KG1 (cell line): Measurements from ENCODE around the gene TDP1.
A peak's percentile ranks its signal among the peaks of the same experiment; 100 is the strongest.
"Not testable (repeated sequence)": the region's sequence is repeated elsewhere in the genome, so short reads cannot be mapped to it uniquely, and the experiment has no call there.

Experiments used
- DNase-seq: peaks from one replicate; lab custom pipeline; 2025; lab: John Stamatoyannopoulos, UW

Gene TDP1

DNA sequence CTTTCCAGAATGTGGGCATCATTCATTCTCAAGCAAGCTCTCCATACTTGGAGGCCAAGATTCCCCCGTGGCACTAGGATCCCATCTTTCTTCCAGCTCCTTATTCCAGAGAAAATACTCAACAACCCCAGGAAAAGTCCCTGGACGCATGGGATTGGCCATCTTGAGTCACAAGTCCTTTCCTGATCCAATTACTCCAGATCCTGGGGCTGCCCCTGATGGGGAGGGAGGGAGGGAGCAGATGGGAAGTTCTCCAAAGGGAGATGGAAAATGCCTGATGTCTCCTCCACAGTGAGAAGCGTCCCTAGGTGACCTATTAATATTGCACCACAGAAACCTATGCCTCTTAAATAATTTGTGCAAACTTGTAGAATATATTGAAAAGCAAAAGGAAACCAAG is 93.7 kb downstream of the TDP1 start:
- no peak for DNase-seq

DNA sequence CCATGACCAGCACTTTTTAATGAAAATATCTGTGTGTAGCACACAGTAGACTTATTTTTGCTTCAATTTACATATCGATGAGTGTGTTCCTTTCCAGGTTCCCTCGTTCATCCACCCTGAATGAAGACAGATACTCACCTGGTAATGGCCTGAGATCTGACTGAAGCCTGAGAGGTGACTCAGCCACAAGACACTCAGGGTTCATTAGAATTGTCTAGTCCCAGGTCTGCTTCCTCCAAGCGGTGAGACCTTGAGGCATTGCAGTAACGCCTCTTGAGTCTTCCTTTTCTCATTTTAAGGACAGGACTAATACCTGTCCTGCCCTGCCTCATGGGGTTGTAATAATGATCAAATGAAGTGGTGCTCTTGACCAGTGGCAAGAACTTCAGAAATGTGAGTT is 94.5 kb downstream of the TDP1 start:
- DNase-seq: no peak

DNA sequence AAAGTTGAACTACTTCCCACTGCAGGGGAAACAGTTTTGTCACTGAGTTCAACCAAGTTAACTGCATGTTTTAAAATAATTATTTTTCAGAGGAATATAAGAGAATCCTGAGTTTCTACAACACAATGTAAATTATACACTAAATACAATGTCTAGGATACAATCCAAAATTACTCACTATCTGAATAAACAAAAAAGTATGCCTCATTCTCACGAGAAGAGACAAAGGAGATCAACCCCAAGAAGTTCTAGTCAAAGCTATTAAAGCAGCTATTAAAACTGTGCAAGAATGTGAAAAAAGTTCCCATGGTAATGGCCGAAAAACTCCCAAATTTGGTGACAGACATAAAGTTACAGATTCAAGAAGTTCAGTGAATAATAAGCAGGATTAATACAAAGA is 97.3 kb downstream of the TDP1 start:
- no peak for DNase-seq

DNA sequence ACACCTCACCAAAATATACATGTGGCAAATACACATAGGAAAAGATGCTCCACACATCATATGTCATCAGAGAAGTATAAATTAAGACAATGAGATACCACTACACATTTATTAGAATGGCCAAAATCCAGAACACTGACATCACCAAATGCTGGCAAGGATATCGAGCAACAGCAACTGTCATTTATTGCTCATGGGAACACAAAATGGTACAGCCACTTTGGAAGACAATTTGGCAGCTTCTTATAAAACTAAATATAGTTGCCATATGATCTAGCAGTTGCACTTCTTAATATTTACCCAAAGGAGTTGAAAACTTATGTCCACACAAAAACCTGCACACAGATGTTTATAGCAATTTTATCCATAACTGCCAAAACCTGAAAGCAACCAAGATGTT is 99.1 kb downstream of the TDP1 start:
- DNase-seq: no peak

DNA sequence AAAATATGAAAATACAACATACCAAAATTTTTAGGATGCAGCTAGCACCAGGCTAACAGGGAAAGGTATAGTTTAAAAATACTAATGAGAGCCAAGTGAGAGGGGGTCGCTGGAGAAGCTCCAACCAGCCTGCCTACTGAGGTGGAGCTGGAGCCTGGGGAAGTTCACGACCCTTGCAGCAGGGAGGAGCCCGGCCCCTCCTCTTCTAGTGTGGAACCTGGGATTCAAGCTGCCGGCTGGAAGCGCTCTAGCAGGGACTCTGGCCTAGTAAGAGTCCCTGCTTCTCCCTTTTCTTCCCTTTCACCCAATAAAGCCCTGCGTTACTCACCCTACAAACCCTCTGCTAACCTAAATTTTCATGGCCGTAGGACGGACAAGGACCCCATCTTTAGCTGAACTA is 101.1 kb downstream of the TDP1 start:
- no peak for DNase-seq

DNA sequence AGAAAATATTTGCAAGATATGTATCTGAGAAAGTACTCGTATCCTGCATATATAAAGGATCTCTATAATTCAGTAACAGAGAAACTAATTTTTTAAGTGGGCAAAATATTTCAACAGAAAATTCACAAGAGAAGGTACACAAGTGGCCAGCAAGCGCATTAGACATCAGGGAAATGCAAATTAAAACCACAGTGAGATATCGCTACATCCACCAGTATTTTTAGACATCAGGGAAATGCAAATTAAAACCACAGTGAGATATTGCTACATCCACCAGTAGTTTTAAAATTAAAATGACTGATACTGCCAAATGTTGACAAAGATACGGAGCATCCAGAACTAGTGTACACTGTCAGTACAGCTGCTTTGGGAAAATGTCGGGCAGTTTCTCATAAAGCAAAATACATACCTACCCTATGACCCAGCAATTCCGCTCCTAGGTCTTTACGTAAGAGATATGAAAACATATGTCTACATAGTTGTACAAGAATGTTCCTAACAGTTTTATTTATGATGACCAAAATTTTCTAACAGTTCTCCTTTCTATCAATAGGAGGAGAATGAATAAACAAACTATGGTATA is 103.2 kb downstream of the TDP1 start:
- no peak for DNase-seq

DNA sequence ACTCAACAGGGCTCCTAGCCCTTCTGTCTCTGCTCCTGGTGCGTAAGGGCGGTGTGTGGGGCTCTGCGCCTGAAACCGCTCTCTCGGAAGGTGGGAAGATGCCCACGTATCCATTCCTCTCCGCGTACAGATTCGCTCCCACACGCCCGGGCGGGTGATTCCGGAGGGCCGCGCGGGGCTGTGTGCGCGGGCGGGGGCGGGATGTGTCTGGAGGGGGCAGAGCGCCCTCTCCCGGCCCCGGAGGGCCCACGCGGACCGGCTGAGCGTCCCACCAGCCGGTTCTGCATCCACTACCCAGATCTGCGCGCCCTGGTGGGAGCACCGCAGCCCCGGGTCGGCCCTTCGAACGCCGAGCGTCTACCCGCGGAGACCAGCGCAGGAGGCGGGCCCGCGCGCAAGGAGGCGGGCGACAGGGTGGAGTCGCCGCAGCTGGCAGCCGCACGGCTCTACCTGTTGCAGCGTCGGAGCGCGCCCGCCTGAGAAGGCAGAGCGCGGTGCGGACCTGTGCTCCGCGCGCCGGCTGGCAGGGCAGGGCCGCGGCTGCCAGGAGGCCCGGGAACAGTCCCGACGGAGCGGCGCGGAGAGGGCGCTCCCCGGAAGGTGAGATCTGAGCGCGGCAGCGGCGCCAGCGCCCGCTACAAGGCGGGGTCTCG is 104.7 kb downstream of the TDP1 start:
- peak; percentile 38 for DNase-seq

DNA sequence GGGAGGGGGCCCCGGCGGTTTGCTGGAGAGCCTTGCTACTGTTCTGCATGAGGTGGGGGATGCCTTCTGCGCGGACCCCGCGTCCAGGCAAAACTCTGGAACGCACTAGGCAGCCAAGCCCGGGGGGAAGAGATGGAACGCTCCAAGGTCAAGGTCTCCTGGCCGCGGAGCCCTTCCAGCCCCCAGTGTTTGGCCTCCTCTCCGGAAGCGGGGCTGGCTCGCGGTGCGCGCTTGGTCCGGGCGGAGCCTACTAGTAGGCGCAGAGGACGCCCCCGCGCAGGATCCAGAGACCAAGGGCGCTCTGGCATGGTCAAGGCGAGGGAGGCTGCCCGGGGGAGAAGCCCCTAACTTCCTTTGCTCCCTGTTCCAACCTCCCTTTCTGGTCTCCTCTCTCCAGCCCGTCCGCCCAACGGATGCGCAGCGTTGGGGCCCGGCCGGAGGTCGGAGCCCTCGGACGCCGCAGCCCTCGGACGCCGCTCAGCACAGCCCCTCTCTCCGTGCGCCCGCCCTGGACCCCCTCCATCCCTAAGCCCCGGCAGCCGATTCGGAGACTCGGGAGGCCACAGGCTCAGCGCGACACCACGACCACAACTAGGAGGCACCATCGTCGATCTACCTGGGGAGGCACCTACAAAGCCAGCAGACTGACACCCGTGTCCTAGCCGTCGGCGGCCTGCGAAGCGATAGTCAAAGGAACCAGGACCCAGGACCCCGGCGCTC is 105.4 kb downstream of the TDP1 start:
- no peak for DNase-seq

DNA sequence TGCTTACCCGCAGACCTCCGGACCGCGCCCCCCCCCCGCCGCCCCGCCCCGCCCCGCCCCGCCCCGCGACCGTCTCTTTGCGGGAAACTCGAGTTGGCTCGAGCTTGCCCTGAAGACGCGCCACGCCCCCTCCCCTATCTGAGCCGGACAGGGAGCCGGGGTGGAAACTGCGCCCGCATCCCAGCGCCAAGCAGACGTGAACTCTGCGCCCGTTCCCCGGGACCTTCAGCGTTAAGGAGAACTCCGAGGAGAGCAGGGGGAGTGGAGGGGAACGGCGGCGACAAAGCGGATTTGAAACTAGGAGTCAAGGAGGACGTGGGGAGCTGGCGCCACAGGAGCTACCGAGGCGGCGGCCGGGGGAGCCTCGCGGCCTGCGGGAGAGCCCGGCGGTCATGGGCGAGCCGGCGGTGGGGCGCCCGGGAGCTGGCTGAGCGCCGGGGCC is 106.0 kb downstream of the TDP1 start, which contains the start of gene KCNK13:
TSS of gene KCNK13 (plus strand) at position 310 of the 442 bp plus-strand sequence. CDS start 212 bp downstream, outside the sequence.
- no peak for DNase-seq

DNA sequence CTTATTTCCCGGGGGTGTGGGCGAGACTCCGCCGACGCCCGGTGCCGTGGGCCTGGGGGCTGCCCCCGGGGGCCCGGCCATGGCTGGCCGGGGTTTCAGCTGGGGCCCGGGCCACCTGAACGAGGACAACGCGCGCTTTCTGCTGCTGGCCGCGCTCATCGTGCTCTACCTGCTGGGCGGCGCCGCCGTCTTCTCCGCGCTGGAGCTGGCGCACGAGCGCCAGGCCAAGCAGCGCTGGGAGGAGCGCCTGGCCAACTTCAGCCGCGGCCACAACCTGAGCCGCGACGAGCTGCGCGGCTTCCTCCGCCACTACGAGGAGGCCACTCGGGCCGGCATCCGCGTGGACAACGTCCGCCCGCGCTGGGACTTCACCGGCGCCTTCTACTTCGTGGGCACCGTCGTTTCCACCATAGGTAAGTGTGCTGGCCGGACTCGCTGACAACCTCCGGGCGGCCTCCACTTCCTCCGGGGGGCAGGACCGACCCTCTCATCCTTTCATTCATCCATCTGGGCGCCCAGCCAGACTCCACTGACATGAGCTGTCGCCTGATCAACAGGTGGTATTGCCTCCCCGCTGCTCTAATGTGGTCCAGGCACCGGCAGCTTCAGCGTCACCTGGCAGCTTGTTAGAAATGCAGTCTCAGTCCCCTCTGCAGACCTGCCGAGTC is 106.5 kb downstream of the TDP1 start:
- DNase-seq: no peak

DNA sequence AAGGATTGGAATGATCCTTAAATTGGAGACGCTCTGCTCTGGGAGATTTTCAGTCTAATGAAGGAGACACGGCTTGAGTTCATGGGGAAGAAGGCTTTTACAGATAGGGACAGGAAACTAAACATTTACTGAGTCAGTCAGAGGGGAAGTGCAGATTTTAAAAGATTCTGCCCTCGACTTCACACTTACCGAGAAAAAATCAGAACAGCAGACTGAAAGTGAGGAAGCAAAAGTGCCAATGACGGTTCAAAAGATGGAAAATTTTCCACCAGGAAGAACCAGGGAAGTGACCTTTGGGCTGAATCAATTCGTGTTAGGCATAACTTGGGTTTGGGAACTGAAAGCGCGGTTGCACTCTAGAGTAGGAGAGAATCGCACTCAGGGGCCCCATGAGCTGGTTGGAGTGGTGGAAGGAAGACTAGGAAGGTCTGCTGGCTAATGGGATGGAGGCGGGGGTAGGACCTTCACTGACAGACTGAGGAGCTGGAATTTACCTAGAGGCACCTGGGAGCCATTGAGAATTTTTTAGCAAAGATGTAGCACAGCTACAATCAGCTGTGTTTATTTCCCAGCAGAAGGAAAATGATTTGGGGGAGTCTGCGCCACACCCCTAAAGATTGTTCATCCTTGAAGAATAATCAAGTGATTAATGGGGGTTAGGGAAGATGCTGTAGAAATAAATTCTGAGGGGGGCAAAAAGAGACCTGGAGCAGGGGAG is 107.3 kb downstream of the TDP1 start:
- no peak for DNase-seq

DNA sequence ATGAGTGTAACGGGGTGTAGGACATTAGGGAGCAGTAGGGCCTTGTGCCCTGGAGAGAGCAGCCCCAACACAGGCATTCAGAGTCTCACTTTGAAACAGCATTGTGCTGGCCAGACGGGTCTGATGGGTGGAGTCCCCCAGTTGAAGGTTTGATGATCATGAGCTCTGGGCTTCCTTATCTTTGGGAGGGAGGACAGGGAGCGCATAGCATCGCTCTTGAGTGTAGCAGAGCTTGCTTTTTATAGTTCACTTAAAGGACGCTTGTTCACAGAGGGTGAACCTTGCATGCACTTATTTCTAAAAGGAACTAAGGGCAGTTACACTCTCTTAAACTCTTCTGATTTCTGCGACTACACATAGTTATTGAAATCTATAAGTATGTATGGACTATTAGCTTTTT is 116.6 kb downstream of the TDP1 start:
- DNase-seq: no peak

DNA sequence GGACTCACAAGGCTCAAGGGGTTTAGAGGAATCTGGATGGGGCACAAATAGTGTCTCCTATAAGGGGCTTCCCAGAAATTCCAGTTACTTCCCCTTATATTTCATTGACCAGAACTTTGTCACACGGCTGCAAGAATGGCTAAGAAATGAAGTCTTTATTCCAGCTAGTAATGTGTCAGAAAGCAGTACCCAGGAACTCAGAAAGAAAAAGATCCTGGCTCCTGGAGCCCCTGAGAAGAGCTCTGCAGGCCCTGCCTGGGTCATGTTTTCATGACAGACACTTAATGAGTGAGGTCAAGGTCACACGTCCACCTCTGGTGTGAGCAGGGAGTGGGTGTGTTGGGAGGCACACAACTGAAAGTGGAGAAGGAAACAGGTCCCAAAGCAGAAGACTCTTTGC is 123.8 kb downstream of the TDP1 start:
- DNase-seq: no peak

DNA sequence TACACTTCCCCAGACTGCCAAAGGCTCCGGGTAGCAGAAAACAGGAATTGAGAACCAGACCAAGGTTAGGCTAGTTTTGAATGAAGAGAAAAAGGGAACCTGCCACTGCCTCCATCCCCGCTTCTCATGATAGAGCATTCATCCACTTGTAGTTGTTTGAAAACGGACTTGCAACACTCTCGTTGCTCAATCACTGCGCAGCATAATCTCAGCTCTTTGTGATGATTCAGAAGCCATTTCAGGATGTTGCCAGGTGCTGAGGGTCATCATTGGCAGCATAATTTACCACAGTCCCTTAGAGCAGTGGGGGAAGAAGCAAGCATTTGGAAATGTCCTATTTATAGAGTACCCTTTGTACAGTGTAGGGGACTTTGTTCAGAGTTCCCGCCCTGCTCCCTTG is 131.7 kb downstream of the TDP1 start:
- DNase-seq: peak; percentile 7

DNA sequence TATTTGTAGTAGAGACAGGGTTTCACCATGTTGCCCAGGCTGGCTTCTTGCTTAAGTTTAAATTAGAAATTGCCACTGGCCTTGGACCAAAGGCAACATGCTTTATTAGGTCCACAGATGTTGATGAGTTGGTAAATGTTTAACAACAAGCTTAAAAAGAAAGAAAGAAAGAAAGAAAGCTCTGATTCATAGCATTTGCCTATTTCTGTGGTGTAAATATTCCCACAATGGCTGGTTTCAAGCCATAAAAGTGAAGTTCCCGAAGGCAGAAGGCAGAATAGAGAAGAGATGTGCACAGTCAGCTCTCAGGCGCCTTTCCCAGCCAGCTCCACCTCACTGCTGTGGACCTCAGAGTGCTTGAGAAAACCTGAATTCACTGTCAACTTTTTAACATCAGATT is 132.4 kb downstream of the TDP1 start:
- DNase-seq: no peak

DNA sequence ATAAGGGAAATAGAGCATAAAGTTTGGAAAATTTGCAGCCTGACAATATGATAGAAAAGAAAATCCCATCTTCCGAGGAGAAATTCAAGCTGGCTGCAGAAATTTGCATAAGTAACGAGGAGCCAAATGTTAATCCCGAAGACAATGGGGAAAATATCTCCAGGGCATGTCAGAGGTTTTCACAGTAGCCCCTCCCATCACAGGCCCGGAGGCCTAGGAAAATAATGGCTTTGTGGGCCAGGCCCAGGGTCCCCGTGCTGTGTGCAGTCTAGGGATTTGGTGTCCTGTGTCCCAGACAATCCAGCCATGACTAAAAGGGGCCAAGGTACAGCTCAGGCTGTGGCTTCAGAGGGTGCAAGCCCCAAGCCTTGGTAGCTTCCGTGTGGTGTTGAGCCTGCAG is 133.8 kb downstream of the TDP1 start:
- DNase-seq: not testable (repeated sequence)

DNA sequence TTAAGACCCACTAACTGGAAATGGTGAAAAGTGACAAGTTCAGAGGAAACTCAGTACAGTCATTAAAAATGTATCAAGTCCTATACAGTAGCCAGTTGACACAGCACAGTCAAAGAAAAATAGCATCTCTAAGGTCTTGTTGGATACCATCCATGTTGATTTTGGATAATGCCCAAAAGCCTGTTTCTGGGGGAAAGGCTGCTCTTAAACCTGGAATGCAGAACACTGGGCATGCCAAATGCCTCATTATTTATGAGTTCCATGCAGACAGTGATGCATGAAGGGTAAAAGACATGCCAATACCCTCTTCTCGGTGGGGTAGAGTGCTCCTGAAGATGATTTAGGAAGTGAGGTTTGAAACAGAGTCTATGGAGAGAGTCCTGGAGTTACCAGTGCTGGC is 135.7 kb downstream of the TDP1 start:
- no peak for DNase-seq

DNA sequence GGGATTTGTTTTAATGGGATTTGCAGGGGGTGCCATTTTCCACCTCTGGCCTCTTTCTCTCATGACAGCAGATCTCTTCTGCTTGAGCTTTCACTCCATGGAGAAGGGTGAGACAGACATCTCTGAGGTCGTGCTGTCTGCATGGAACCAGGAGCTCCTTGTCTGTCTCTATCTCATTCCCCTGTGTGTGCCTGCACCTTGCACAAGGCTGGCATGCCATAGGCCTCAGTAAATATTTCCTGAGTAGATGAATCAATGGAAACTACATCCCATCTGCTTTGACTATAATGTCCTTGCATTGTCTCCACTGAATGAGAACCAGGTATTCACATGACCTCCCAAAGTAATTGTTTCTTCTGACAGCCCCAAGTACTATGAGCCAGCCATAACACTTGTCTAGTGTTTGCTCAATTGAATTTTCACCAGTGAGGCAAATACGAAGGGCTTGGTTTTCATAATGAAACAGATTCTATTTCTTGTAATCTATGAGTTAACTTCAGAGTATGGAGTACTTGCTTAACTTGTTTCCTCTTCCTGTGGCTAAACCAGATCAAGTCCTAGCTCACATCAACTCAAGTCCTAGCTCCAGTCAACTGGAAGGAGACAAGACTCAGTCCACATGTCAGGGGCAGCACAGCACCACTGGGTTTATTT is 138.3 kb downstream of the TDP1 start:
- no peak for DNase-seq
